Heart left ventricle (tissue), 16 donors: Measurements from ENCODE around the gene KRTAP10-1. TPM values are rescaled to one million over a fixed set of nuclear protein-coding genes. Genes with fewer than 3 reads are reported as not detected.

Experiments
- ATAC-seq, 4 donors: fragments of 200-7000 bp; cut with Tn5 transposase; one replicate each; pipeline ENCODE4 v1.9.1; 2020 to 2022; ENCODE audit warnings: moderate library complexity in 4 of 4, mild to moderate bottlenecking in 3 of 4, moderate number of reproducible peaks in 1 of 4
- DNase-seq, 5 donors: peaks; one replicate each; pipeline ENCODE4 v3.0.0-alpha.2; 2020
- H3K27ac ChIP-seq, 12 donors: fragments of 200-600 bp; sonication (generic) in 4 of 12; one replicate each; pipeline versions ENCODE4 v1.5.0 to v1.8.0; 2016 to 2022; ENCODE audit warnings: mild to moderate bottlenecking in 2 of 12
- H3K27me3 ChIP-seq, 9 donors: fragments of 200-600 bp; sonication (generic) in 2 of 9; one replicate each; pipeline versions ENCODE4 v1.5.1 to v1.8.0; 2016 to 2022; ENCODE audit warnings: mild to moderate bottlenecking in 3 of 9
- H3K36me3 ChIP-seq, 9 donors: fragments of 200-600 bp; sonication (generic) in 2 of 9; one replicate each; pipeline versions ENCODE4 v1.5.0 to v1.8.0; 2018 to 2022; ENCODE audit warnings: mild to moderate bottlenecking in 2 of 9
- H3K4me1 ChIP-seq, 12 donors: fragments of 200-600 bp; sonication (generic) in 4 of 12; one replicate each; pipeline versions ENCODE4 v1.5.0 to v1.8.0; 2016 to 2022; ENCODE audit warnings: mild to moderate bottlenecking in 3 of 12
- H3K4me3 ChIP-seq, 12 donors: fragments of 200-600 bp; sonication (generic) in 4 of 12; one replicate each; pipeline versions ENCODE4 v1.5.0 to v1.8.0; 2017 to 2022; ENCODE audit warnings: mild to moderate bottlenecking in 9 of 12, moderate library complexity in 4 of 12
- H3K9me3 ChIP-seq, 12 donors: fragments of 200-600 bp; sonication (generic) in 4 of 12; one replicate each; pipeline versions ENCODE4 v1.5.0 to v1.8.0; 2016 to 2022; ENCODE audit warnings: mild to moderate bottlenecking in 1 of 12
- POLR2A ChIP-seq, 2 donors: fragments of 450-650 bp; IDR thresholded peaks; one replicate each; pipeline ENCODE4 v1.6.1; 2017; ENCODE audit warnings: antibody characterized with exemption in 2 of 2, mild to moderate bottlenecking in 2 of 2, moderate library complexity in 2 of 2
- WGBS, 4 donors: extraction: QIAGEN DNeasy Blood & Tissue Kit in 2 of 4; methylation state at CpG; one replicate each; pipeline versions ENCODE4 v1.1.5 to v1.1.7; 2013 to 2018; 5-methylcytosine and 5-hydroxymethylcytosine counted together
- intact Hi-C, 10 donors: fragments of 100-400 bp; cut with DNase I; formaldehyde crosslinking; loops; one replicate each; pipeline versions ENCODE4 v1.11.1 to v1.14.2; 2022
- polyA plus RNA-seq, 2 donors: library from polyadenylated mRNA; stranded (reverse); fragments of 200-250 nt; gene quantifications; one replicate each; pipeline ENCODE4 v1.2.3, GENCODE V29; 2013
- total RNA-seq, 9 donors: library from RNA; depleted of rRNA in 2 of 9; stranded (reverse); fragments of >200 nt in 2 of 9; fragmentation: NEBNext Ultra II Directional in 3 of 9; extraction: Animal tissue kit (Norgen Biotek cat#: 25700) in 3 of 9; gene quantifications; one replicate each; pipeline versions ENCODE4 v1.1.0 to v1.2.4, GENCODE V29; 2016 to 2023
- TF ChIP-seq, protein P1 (sequence below), 12 donors: fragments of 200-600 bp; sonication (generic) in 4 of 12; IDR thresholded peaks; one replicate each; pipeline versions ENCODE4 v1.5.0 to v1.8.0; 2018 to 2022; ENCODE audit warnings: antibody characterized with exemption in 12 of 12, mild to moderate bottlenecking in 5 of 12
- donor health status: ischemic (EF 13 %, LVEDD 7.1; RV severe dilation, severe dysfunction).
- donor health status: healthy with polysubstance abuse.
- donor health status: DM: no; HTN: yes; CAD: no.
- donor health status: DM: no; HTN: no; CAD: no.
- donor health status: ischemic (EF 25% LVEDD 6.9; RV normal size, moderate dysfunction).
- donor health status: ischemic (EF 25% LVEDD 5.7; RV mildly dilated, moderate dysfunction).
- donor health status: healthy.
- donor health status: DM: yes; HTN: yes; CAD: no.
- donor health status: ischemic (EF 35%, LVEDD 5.7; RV mildly dilated, moderate dysfunction).
- donor health status: nonischemic (EF 11% LVEDD 7.7; RV severe dilation, severe dysfunction).
- donor health status: DM: yes; HTN: yes; CAD: no.
- donor health status: PGD.
- donor health status: ischemic (EF 29% LVEDD 5.4; RV normal size, mild dysfunction).
- donor health status: nonischemic (EF 23%, LVEDD 6.1; RV moderate dilation, normal function).

The KRTAP10-1 gene
- total and polyA plus RNA-seq, 11 donors = not detected

DNA sequence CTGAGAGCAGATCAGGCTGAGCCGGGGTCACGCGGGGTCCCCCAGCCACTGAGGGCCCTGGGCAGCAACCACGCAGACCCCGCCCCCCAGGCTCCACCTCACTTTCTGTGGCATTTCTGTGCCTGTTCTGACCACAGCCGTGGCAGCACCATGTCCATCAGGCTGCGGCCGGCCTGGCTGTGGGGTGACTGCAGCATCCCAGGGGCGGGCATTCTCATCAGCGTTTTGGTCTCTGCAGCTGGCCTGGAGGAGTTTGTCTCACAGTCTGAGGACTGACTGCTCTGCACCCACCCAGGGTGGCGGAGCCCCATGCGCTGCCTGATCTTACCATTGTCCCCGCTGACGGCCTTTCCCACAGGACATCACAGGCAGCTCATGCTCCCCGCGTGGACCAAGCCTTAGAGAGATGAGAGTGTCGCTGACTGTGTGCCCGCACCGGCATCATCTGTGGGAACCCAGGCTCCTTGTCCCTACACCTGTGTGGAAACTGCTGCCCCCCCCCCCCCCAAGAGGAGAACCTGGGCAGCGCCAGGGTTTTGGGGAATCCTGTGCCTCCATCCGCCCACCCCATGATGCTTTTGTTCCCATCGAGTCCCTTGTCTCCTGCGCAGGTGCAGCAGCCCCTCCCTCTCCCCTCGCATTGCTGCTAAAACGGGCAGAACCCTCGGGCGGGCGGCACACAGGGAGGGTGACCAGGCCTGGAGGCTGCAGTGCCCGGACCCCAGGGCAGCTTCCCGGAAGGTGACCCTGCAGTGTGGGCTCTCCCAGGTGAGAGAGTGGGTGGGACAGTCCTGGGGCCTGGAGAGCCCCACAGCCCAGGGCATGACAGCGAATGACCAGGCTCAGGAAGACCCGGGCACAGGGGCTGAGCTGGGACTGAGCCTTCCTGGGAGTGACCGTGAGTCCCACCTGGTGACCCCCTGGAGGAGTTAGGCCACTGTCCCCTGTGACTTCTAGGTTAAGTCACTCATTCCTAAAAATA lies 1.8 kb downstream of the KRTAP10-1 start:
- peaks cover 0 to 14% (median 0%) of the 10 kb centered on the region in 12 donors for H3K9me3 ChIP-seq
- intact Hi-C loops = no loop called here

DNA sequence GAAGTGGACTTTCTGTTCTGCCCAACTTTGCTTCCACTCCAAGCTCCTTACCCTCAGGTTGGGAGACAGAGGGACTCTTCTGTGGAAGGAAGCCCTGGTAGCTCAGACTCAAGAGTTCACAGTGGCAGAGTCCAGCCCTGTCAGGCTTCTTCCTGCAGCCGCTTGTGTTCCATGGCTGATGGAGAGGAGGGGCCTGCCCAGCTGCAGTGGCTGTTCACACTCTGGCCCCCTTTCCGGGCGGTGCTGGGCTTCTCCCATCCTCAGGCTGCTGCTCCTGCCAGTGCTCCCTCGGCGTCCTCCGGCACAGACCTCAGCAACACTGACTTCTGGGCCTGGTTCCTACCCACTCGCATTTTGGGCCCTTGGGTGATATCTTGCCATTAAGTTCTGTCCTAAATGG lies 4.0 kb downstream of the KRTAP10-1 start:
- DNase-seq (no peak), ATAC-seq (no peak)
- no peaks in the 10 kb centered on the region for H3K9me3 ChIP-seq
- intact Hi-C loops = no loop called here
- H3K27ac ChIP-seq = no peak overlapping the region
- WGBS, 4 donors = 51 to 65% (median 57%) methylated on average over 7 of the region's 7 CpGs
- no peaks in the 10 kb centered on the region for H3K4me1 ChIP-seq
- H3K36me3 ChIP-seq = no peaks in the 10 kb centered on the region
- no peak overlapping the region for H3K4me3 ChIP-seq
- H3K27me3 ChIP-seq = peaks cover 0 to 10% (median 0%) of the 10 kb centered on the region in 9 donors
- TF ChIP-seq, protein P1, sequence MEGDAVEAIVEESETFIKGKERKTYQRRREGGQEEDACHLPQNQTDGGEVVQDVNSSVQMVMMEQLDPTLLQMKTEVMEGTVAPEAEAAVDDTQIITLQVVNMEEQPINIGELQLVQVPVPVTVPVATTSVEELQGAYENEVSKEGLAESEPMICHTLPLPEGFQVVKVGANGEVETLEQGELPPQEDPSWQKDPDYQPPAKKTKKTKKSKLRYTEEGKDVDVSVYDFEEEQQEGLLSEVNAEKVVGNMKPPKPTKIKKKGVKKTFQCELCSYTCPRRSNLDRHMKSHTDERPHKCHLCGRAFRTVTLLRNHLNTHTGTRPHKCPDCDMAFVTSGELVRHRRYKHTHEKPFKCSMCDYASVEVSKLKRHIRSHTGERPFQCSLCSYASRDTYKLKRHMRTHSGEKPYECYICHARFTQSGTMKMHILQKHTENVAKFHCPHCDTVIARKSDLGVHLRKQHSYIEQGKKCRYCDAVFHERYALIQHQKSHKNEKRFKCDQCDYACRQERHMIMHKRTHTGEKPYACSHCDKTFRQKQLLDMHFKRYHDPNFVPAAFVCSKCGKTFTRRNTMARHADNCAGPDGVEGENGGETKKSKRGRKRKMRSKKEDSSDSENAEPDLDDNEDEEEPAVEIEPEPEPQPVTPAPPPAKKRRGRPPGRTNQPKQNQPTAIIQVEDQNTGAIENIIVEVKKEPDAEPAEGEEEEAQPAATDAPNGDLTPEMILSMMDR (IDR thresholded peaks at IDR 0.05) = no peak
- TF ChIP-seq POLR2A (IDR thresholded peaks at IDR 0.05) = no peak

More for the DNA sequence above, 1.8 kb downstream of the KRTAP10-1 start:
- no peak for DNase-seq
- no peak overlapping the region for H3K4me3 ChIP-seq
- no peaks in the 10 kb centered on the region for H3K4me1 ChIP-seq
- no peak for ATAC-seq
- H3K27me3 ChIP-seq = peaks cover 0 to 11% (median 0%) of the 10 kb centered on the region in 9 donors
- WGBS, 4 donors = 91 to 95% (median 93%) methylated on average over 28 to 33 of the region's 33 CpGs
- TF ChIP-seq, protein P1 (IDR thresholded peaks at IDR 0.05) = no peak
- TF ChIP-seq POLR2A (IDR thresholded peaks at IDR 0.05) = no peak
- H3K27ac ChIP-seq = no peak overlapping the region
- H3K36me3 ChIP-seq = no peaks in the 10 kb centered on the region

DNA sequence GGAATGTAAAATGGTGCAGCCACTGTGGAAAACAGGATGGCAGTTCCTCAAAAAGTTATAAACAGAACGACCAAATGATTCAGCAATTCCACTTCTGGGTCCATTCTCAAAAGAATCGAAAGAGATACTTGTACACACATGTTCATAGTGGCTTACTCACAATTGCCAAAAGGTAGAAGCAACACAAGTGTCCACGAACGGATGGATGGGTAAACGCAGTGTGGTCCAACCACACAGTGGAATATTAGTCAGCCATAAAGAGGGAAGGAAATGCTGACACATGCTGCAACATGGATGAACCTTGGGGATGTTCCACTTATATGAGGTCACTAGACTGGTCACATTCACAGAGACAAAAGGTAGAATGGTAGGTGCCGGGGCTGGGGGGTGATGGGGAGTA lies 5.3 kb downstream of the KRTAP10-1 start:
- no peak overlapping the region for H3K4me3 ChIP-seq
- intact Hi-C loops = no loop called here
- ATAC-seq (no peak), DNase-seq (no peak)
- peaks cover 0 to 13% (median 0%) of the 10 kb centered on the region in 9 donors for H3K27me3 ChIP-seq
- 94 to 96% (median 95%) methylated on average over 6 of the region's 6 CpGs for WGBS, 4 donors
- no peaks in the 10 kb centered on the region for H3K9me3 ChIP-seq
- no peak for TF ChIP-seq POLR2A (IDR thresholded peaks at IDR 0.05)
- TF ChIP-seq, protein P1 (IDR thresholded peaks at IDR 0.05) = no peak
- H3K27ac ChIP-seq = no peak overlapping the region
- no peaks in the 10 kb centered on the region for H3K4me1 ChIP-seq
- H3K36me3 ChIP-seq = no peaks in the 10 kb centered on the region

DNA sequence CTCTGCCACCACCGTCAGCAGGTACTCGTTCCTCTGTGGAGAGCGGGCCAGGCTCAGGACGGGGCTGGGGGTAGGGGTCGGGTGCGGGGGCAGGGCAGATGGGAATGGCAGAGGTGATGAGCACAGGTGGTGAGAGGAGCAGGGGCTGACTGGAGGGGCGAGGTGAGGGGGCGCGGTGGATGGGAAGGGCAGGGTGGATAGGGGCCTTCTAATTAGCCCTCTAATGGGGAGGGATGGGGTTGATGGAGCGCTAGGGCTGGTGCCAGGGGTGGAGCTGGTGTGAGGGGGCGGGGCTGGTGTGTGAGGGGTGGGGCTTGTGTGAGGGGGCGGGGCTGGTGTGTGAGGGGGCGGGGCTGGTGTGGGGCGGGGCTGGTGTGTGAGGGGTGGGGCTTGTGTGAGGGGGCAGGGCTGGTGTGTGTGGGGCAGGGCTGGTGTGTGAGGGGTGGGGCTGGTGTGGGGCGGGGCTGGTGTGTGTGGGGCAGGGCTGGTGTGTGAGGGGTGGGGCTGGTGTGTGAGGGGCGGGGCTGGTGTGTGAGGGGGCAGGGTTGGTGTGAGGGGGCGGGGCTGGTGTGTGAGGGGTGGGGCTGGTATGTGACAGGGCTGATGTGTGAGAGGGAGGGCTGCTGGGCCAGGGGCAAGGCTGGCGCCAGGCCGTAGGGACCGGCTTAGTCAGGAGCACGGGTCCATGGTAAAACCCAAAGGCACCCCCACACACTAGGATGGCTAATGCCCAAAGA lies 5.9 kb downstream of the KRTAP10-1 start:
- TF ChIP-seq, protein P1 (IDR thresholded peaks at IDR 0.05) = no peak
- no peak for TF ChIP-seq POLR2A (IDR thresholded peaks at IDR 0.05)
- ATAC-seq (no peak), DNase-seq (peak in 1 of 5 donors; percentile 22)
- H3K4me3 ChIP-seq = no peak overlapping the region
- H3K9me3 ChIP-seq = no peaks in the 10 kb centered on the region
- H3K4me1 ChIP-seq = no peaks in the 10 kb centered on the region
- H3K27me3 ChIP-seq = peaks cover 0 to 13% (median 0%) of the 10 kb centered on the region in 9 donors
- no peak overlapping the region for H3K27ac ChIP-seq
- WGBS, 4 donors = 89 to 91% (median 90%) methylated on average over 15 to 21 of the region's 21 CpGs
- no peaks in the 10 kb centered on the region for H3K36me3 ChIP-seq
- intact Hi-C loops = no loop called here
